Neural progenitor cell (in vitro differentiated cells): ENCODE measurements around the gene SMU1. TPM values are rescaled to one million over a fixed set of nuclear protein-coding genes. Genes with fewer than 3 reads are reported as not detected.

Experiments used
- DNase-seq: peaks from one replicate; pipeline ENCODE4 v3.0.0-alpha.2; 2016; ENCODE audit warnings: low spot score
- H2AFZ ChIP-seq: fragments of 200-600 bp; sonication (generic); replicated peaks from 2 replicates; pipeline ENCODE4 v1.6.1; 2016; ENCODE audit warnings: antibody characterized with exemption
- H3F3A ChIP-seq: fragments of 200-600 bp; sonication (generic); 2 replicates; pipeline ENCODE4 v1.6.1; 2016; ENCODE audit warnings: antibody characterized with exemption, low read depth
- H3K27ac ChIP-seq: fragments of 200-600 bp; sonication (generic); 2 replicates; pipeline ENCODE4 v1.5.1; 2016; ENCODE audit warnings: mild to moderate bottlenecking
- H3K27me3 ChIP-seq: fragments of 200-600 bp; sonication (generic); 2 replicates; pipeline ENCODE4 v1.6.1; 2016; ENCODE audit warnings: mild to moderate bottlenecking, moderate library complexity
- H3K36me3 ChIP-seq: fragments of 200-600 bp; sonication (generic); 2 replicates; pipeline ENCODE4 v1.5.1; 2016
- H3K4me1 ChIP-seq: fragments of 200-600 bp; sonication (generic); 2 replicates; pipeline ENCODE4 v1.6.1; 2016; ENCODE audit warnings: mixed run types
- H3K4me2 ChIP-seq: fragments of 200-600 bp; sonication (generic); 2 replicates; pipeline ENCODE4 v1.6.1; 2016
- H3K4me3 ChIP-seq: fragments of 200-600 bp; sonication (generic); 2 replicates; pipeline ENCODE4 v1.5.1; 2016
- H3K79me2 ChIP-seq: fragments of 200-600 bp; sonication (generic); 2 replicates; pipeline ENCODE4 v1.6.1; 2016; ENCODE audit warnings: low read depth
- H3K9ac ChIP-seq: fragments of 200-600 bp; sonication (generic); 2 replicates; pipeline ENCODE4 v1.6.1; 2016
- H3K9me3 ChIP-seq: fragments of 200-600 bp; sonication (generic); 2 replicates; pipeline ENCODE4 v1.5.1; 2016; ENCODE audit warnings: low read depth
- H4K20me1 ChIP-seq: fragments of 200-600 bp; sonication (generic); 2 replicates; pipeline ENCODE4 v1.6.1; 2016; ENCODE audit warnings: low read depth
- H3K27ac Mint-ChIP-seq: 3 replicates; pipeline ENCODE4 v1.8.0; 2021; ENCODE audit warnings: mixed read lengths
- H3K27me3 Mint-ChIP-seq: 2 replicates; pipeline ENCODE4 v1.8.0; 2022; ENCODE audit warnings: low read depth, mild to moderate bottlenecking, inconsistent platforms, moderate library complexity, mixed read lengths; ENCODE audit not compliant: insufficient read depth
- H3K36me3 Mint-ChIP-seq: 3 replicates; pipeline ENCODE4 v1.8.0; 2021; ENCODE audit warnings: mixed read lengths
- H3K4me1 Mint-ChIP-seq: 3 replicates; pipeline ENCODE4 v1.8.0; 2021; ENCODE audit warnings: mixed read lengths
- H3K4me3 Mint-ChIP-seq: 3 replicates; pipeline ENCODE4 v1.8.0; 2021; ENCODE audit warnings: mild to moderate bottlenecking, moderate library complexity, mixed read lengths
- H3K9me3 Mint-ChIP-seq: 3 replicates; pipeline ENCODE4 v1.8.0; 2020; ENCODE audit warnings: mixed read lengths
- EZH2 ChIP-seq: fragments of 200-600 bp; sonication (generic); IDR thresholded peaks from 2 replicates; pipeline ENCODE4 v1.6.1; 2017; ENCODE audit warnings: antibody characterized with exemption, mild to moderate bottlenecking, moderate library complexity
- EZH2phosphoT487 ChIP-seq: fragments of 200-600 bp; sonication (generic); IDR thresholded peaks from 2 replicates; pipeline ENCODE4 v1.6.1; 2017; ENCODE audit warnings: antibody characterized with exemption
- total RNA-seq: library from RNA; depleted of rRNA; stranded (reverse); fragments of >200 nt; gene quantifications from 2 replicates; pipeline ENCODE4 v1.2.3, GENCODE V29; 2015; ENCODE audit warnings: low replicate concordance
- TF ChIP-seq, protein P1 (sequence below): fragments of 200-600 bp; sonication (generic); IDR thresholded peaks from 2 replicates; pipeline ENCODE4 v1.5.1; 2017; ENCODE audit warnings: antibody characterized with exemption, mild to moderate bottlenecking

SMU1 gene
- total RNA-seq, 1 donor from 2014 or later, result 34.9 TPM

- peak overlapping the region; percentile 47 for H3K27ac Mint-ChIP-seq
- H3K4me3 ChIP-seq, result no peak overlapping the region
- no peaks in the 10 kb centered on the region for H3K4me1 ChIP-seq
- TF ChIP-seq EZH2phosphoT487 (no peak), EZH2 (no peak)
- TF ChIP-seq, protein P1, sequence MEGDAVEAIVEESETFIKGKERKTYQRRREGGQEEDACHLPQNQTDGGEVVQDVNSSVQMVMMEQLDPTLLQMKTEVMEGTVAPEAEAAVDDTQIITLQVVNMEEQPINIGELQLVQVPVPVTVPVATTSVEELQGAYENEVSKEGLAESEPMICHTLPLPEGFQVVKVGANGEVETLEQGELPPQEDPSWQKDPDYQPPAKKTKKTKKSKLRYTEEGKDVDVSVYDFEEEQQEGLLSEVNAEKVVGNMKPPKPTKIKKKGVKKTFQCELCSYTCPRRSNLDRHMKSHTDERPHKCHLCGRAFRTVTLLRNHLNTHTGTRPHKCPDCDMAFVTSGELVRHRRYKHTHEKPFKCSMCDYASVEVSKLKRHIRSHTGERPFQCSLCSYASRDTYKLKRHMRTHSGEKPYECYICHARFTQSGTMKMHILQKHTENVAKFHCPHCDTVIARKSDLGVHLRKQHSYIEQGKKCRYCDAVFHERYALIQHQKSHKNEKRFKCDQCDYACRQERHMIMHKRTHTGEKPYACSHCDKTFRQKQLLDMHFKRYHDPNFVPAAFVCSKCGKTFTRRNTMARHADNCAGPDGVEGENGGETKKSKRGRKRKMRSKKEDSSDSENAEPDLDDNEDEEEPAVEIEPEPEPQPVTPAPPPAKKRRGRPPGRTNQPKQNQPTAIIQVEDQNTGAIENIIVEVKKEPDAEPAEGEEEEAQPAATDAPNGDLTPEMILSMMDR, result no peak
- H3K27me3 ChIP-seq, result no peaks in the 10 kb centered on the region
- no peaks in the 10 kb centered on the region for H3K9me3 ChIP-seq
- H3K27ac ChIP-seq, result no peak overlapping the region
- DNase-seq, result no peak
- no peak overlapping the region for H3K9ac ChIP-seq
- H2AFZ ChIP-seq, result no peak overlapping the region
- no peak overlapping the region for H3K4me3 Mint-ChIP-seq
- H3K9me3 Mint-ChIP-seq, result no peaks in the 10 kb centered on the region
- H3K36me3 Mint-ChIP-seq, result no peaks in the 10 kb centered on the region
- peaks cover 6% of the 10 kb centered on the region for H3K27me3 Mint-ChIP-seq
- H3K36me3 ChIP-seq, result no peaks in the 10 kb centered on the region
- H4K20me1 ChIP-seq, result no peaks in the 10 kb centered on the region
- no peaks in the 10 kb centered on the region for H3K79me2 ChIP-seq
- H3F3A ChIP-seq, result no peaks in the 10 kb centered on the region
- H3K4me1 Mint-ChIP-seq, result no peaks in the 10 kb centered on the region
- H3K4me2 ChIP-seq, result no peak overlapping the region
Measured at GRCh38 chr9:33082538-33083326, 6.3 kb upstream of the SMU1 start.

DNA sequence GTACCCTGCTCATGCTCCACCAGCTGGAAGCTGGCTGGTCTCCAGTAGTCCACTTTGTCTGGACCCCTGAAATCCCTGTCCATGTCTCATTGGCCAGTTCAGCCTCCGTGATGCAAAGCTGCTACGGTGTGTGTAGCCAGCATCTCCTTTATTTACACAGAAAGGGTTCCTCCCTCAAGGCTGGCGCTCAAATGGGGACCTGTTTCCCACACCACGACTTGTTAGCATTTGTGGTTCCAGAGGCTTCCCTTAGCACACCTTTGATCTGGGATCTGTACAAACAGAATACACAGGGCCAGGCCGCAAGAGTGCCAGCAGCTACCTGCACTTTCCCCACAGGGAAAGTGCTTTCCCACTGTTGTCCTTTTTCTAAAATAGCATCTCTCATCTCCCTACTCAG, 5.7 kb upstream of the SMU1 start:
- no peaks in the 10 kb centered on the region for H3K4me1 ChIP-seq
- no peak overlapping the region for H3K27ac ChIP-seq
- no peak overlapping the region for H3K4me2 ChIP-seq
- no peak overlapping the region for H3K4me3 ChIP-seq
- Mint-ChIP-seq H3K27me3 (peaks cover 6% of the 10 kb centered on the region), H3K4me3 (no peak overlapping the region), H3K36me3 (no peaks in the 10 kb centered on the region), H3K4me1 (no peaks in the 10 kb centered on the region), H3K9me3 (no peaks in the 10 kb centered on the region), H3K27ac (peak overlapping the region; percentile 47)
- H3F3A ChIP-seq, result peaks cover 3% of the 10 kb centered on the region
- no peaks in the 10 kb centered on the region for H3K36me3 ChIP-seq
- H3K27me3 ChIP-seq, result no peaks in the 10 kb centered on the region
- H2AFZ ChIP-seq, result no peak overlapping the region
- H3K9me3 ChIP-seq, result no peaks in the 10 kb centered on the region
- TF ChIP-seq EZH2phosphoT487, result no peak
- no peaks in the 10 kb centered on the region for H3K79me2 ChIP-seq
- H3K9ac ChIP-seq, result no peak overlapping the region
- no peaks in the 10 kb centered on the region for H4K20me1 ChIP-seq
- no peak for DNase-seq

DNA sequence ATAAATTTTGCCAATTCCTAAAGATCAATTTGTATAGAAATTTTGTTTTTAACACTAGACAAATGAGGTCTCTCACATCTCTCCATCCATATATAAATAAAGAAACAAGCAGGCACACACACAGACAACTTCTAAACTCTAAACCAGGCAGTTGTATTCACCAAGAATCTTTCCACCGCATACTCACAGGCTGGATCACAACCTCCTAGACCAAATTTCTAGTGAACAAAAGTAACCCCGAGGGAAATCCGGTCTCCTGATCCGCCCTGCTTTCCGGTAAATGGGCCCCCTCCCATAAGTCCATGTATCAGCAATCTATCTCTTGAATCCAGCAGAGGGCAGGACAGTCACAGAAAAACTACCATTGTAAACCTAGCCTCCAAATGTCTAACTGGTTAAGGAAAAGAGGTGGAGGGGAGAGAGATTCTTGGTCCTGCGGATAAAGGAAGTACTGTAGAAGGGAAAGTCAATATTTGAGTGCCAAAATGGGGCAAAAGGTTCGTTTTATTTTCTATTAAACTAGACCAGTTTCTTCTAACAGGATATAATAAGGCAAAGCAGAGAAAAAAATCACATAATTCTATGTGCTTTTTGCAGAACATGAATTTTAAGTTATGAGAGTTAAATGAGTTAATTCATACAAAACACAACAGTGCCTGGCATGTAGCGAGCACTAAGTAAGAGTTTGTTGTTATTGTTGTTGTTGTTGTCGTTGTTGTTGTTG, 4.8 kb upstream of the SMU1 start:
- Histone ChIP-seq H4K20me1 (no peaks in the 10 kb centered on the region), H3K27ac (no peak overlapping the region), H3K4me2 (peak overlapping the region; percentile 76), H3K4me1 (no peaks in the 10 kb centered on the region), H3K9me3 (no peaks in the 10 kb centered on the region), H3F3A (peaks cover 8% of the 10 kb centered on the region), H2AFZ (peak overlapping the region; percentile 94), H3K36me3 (no peaks in the 10 kb centered on the region), H3K9ac (no peak overlapping the region), H3K79me2 (peaks cover 2% of the 10 kb centered on the region), H3K27me3 (no peaks in the 10 kb centered on the region), H3K4me3 (peak overlapping the region; percentile 42)
- H3K9me3 Mint-ChIP-seq, result no peaks in the 10 kb centered on the region
- no peaks in the 10 kb centered on the region for H3K36me3 Mint-ChIP-seq
- H3K4me3 Mint-ChIP-seq, result no peak overlapping the region
- TF ChIP-seq, protein P1, result peak; percentile 90
- no peak for TF ChIP-seq EZH2
- DNase-seq, result peak; percentile 85
- peaks cover 4% of the 10 kb centered on the region for H3K4me1 Mint-ChIP-seq
- H3K27me3 Mint-ChIP-seq, result peaks cover 10% of the 10 kb centered on the region
- no peak overlapping the region for H3K27ac Mint-ChIP-seq

- Mint-ChIP-seq H3K27ac (no peak overlapping the region), H3K4me3 (no peak overlapping the region), H3K9me3 (no peaks in the 10 kb centered on the region), H3K36me3 (no peaks in the 10 kb centered on the region), H3K4me1 (peaks cover 7% of the 10 kb centered on the region), H3K27me3 (peaks cover 10% of the 10 kb centered on the region)
- peaks cover 8% of the 10 kb centered on the region for H3F3A ChIP-seq
- H3K4me3 ChIP-seq, result peak overlapping the region; percentile 42
- peak overlapping the region; percentile 76 for H3K4me2 ChIP-seq
- H3K9me3 ChIP-seq, result no peaks in the 10 kb centered on the region
- H3K27ac ChIP-seq, result no peak overlapping the region
- H3K36me3 ChIP-seq, result no peaks in the 10 kb centered on the region
- H3K79me2 ChIP-seq, result peaks cover 10% of the 10 kb centered on the region
- no peak for DNase-seq
- no peak overlapping the region for H3K9ac ChIP-seq
- peak overlapping the region; percentile 94 for H2AFZ ChIP-seq
- no peaks in the 10 kb centered on the region for H3K27me3 ChIP-seq
- no peak for TF ChIP-seq EZH2phosphoT487
- TF ChIP-seq EZH2, result no peak
- TF ChIP-seq, protein P1, result no peak
- H4K20me1 ChIP-seq, result no peaks in the 10 kb centered on the region
- peaks cover 2% of the 10 kb centered on the region for H3K4me1 ChIP-seq
Measured at GRCh38 chr9:33080534-33080933, 4.1 kb upstream of the SMU1 start.
